Thyroid gland (tissue), 4 donors: Measurements from ENCODE around the gene LUZP2. TPM values are rescaled to one million over a fixed set of nuclear protein-coding genes. Genes with fewer than 3 reads are reported as not detected.

Experiments
- DNase-seq, 2 donors: peaks; one replicate each; pipeline ENCODE4 v3.0.0-alpha.2; 2019
- H3K27ac ChIP-seq, 3 donors: fragments of 200-600 bp; sonication (generic); 1 replicate in 2 of 3; 2 replicates in 1 of 3; pipeline ENCODE4 v1.5.1; 2016 to 2019; ENCODE audit warnings: mild to moderate bottlenecking in 1 of 3, moderate library complexity in 1 of 3
- H3K27me3 ChIP-seq: fragments of 200-600 bp; sonication (generic); one replicate; pipeline ENCODE4 v1.5.1; 2019
- H3K36me3 ChIP-seq, 2 donors: fragments of 200-600 bp; sonication (generic); one replicate each; pipeline ENCODE4 v1.5.1; 2016 to 2019
- H3K4me1 ChIP-seq, 2 donors: fragments of 200-600 bp; sonication (generic); one replicate each; pipeline ENCODE4 v1.5.1; 2017 to 2019
- H3K4me3 ChIP-seq, 3 donors: fragments of 200-600 bp; sonication (generic); replicated peaks in 1 of 3; 1 replicate in 2 of 3; 2 replicates in 1 of 3; pipeline ENCODE4 v1.5.1; 2016; ENCODE audit warnings: mild to moderate bottlenecking in 1 of 3
- H3K9me3 ChIP-seq: fragments of 200-600 bp; sonication (generic); one replicate; pipeline ENCODE4 v1.5.1; 2017
- POLR2A ChIP-seq, 2 donors: fragments of 450-650 bp; IDR thresholded peaks; one replicate each; pipeline ENCODE4 v1.6.1; 2017; ENCODE audit warnings: antibody characterized with exemption in 2 of 2, mild to moderate bottlenecking in 2 of 2, moderate library complexity in 1 of 2
- WGBS, 2 donors: methylation state at CpG; one replicate each; pipeline ENCODE4 v1.1.5; 2017; 5-methylcytosine and 5-hydroxymethylcytosine counted together
- intact Hi-C: fragments of 100-400 bp; cut with DNase I; formaldehyde crosslinking; loops from one replicate; pipeline ENCODE4 v1.15.1; 2023
- total RNA-seq, 4 donors: library from RNA; depleted of rRNA; stranded (reverse); fragments of >200 nt; gene quantifications; one replicate each; pipeline ENCODE4 v1.2.3, GENCODE V29; 2016
- TF ChIP-seq, protein P1 (sequence below), 6 experiments: fragments of 200-600 bp in 3 of 6; fragments of 450-650 bp in 3 of 6; sonication (generic) in 3 of 6; IDR thresholded peaks; one replicate each; pipeline ENCODE4 v1.5.1; 2016 to 2019; ENCODE audit warnings: antibody characterized with exemption in 6 of 6, mild to moderate bottlenecking in 2 of 6, inconsistent platforms in 1 of 6, moderate library complexity in 1 of 6

Gene LUZP2
- total RNA-seq, 4 donors from 2014 or later = not detected

DNA sequence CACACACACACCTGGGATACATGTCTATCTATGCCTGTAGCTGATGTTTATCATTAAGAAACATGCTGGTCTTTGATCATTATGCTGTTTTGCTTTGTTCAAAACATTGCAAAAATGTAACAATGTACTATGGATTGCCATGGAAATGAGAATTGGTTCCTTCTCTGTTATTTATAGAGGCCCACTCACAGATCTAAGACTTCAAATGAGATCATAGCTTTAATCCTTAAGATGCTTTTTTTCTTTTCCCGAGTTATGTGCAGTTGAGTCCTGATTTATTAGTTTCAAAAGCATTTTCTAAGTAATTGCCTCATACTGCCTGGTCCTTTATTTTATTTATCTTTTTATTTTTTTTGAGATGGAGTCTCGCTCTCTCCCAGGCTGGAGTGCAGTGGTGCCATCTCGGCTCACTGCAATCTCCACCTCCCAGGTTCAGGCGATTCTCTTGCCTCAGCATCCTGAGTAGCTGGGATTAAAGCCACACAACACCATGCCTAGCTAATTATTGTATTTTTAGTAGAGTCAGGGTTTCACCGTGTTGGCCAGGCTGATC is 131.4 kb downstream of the LUZP2 start:
- no peak overlapping the region for H3K4me3 ChIP-seq
- H3K9me3 ChIP-seq = no peaks in the 10 kb centered on the region
- H3K27me3 ChIP-seq = no peaks in the 10 kb centered on the region
- H3K27ac ChIP-seq = no peak overlapping the region
- H3K4me1 ChIP-seq = no peaks in the 10 kb centered on the region
- TF ChIP-seq, protein P1, sequence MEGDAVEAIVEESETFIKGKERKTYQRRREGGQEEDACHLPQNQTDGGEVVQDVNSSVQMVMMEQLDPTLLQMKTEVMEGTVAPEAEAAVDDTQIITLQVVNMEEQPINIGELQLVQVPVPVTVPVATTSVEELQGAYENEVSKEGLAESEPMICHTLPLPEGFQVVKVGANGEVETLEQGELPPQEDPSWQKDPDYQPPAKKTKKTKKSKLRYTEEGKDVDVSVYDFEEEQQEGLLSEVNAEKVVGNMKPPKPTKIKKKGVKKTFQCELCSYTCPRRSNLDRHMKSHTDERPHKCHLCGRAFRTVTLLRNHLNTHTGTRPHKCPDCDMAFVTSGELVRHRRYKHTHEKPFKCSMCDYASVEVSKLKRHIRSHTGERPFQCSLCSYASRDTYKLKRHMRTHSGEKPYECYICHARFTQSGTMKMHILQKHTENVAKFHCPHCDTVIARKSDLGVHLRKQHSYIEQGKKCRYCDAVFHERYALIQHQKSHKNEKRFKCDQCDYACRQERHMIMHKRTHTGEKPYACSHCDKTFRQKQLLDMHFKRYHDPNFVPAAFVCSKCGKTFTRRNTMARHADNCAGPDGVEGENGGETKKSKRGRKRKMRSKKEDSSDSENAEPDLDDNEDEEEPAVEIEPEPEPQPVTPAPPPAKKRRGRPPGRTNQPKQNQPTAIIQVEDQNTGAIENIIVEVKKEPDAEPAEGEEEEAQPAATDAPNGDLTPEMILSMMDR (IDR thresholded peaks at IDR 0.05) = no peak
- TF ChIP-seq POLR2A (IDR thresholded peaks at IDR 0.05) = no peak
- WGBS, 2 donors = 85 to 87% methylated on average over 5 of the region's 5 CpGs
- H3K36me3 ChIP-seq = no peaks in the 10 kb centered on the region
- DNase-seq = no peak
- intact Hi-C loops = no loop called here

GRCh38 chr11:24634606-24635160 is 137.8 kb downstream of the LUZP2 start:
- DNase-seq = no peak
- H3K9me3 ChIP-seq = no peaks in the 10 kb centered on the region
- intact Hi-C loops = no loop called here
- WGBS, 2 donors = 88 to 90% methylated on average over 4 of the region's 4 CpGs
- no peaks in the 10 kb centered on the region for H3K27me3 ChIP-seq
- H3K4me1 ChIP-seq = no peaks in the 10 kb centered on the region
- no peak for TF ChIP-seq POLR2A (IDR thresholded peaks at IDR 0.05)
- TF ChIP-seq, protein P1 (IDR thresholded peaks at IDR 0.05) = no peak
- no peaks in the 10 kb centered on the region for H3K36me3 ChIP-seq
- no peak overlapping the region for H3K27ac ChIP-seq
- no peak overlapping the region for H3K4me3 ChIP-seq

DNA sequence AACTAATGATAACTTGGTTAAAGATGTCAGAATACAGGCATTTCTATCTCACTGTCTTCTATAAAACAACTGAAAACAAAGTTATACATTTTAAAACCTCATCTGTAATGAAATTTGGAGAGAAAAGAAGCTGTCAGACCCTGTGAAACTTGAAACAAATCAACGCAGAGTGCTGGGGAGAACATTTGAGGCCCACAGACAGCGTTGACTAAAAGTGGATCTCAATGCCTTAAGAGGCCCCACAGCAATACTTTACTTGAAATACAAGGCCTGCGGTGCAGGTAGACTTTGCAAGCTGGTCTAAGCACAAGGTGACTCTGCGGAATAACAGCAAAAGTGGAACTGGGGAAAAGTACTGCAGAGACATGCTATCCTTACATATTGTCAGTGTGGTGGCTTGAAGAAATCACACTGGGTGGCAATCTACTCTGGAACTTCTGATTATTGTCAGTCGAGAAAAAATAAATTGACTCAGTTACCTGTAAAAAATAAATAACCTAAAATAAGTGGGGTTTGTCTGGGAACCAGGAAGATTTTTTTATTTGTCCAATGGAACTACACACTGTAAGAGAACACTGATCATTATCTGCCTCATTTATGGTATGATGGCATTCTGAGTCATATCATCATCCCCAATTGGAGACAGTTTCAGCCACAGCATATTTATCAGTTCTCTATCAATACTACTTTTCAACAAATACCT is 138.9 kb downstream of the LUZP2 start:
- no peak for DNase-seq
- Histone ChIP-seq H3K9me3 (no peaks in the 10 kb centered on the region), H3K4me3 (no peak overlapping the region), H3K27me3 (no peaks in the 10 kb centered on the region), H3K36me3 (no peaks in the 10 kb centered on the region), H3K27ac (no peak overlapping the region), H3K4me1 (no peaks in the 10 kb centered on the region)
- intact Hi-C loops = no loop called here
- TF ChIP-seq, protein P1 (IDR thresholded peaks at IDR 0.05) = no peak
- TF ChIP-seq POLR2A (IDR thresholded peaks at IDR 0.05) = no peak
- WGBS, 2 donors = 49 to 61% methylated on average over 5 of the region's 5 CpGs

DNA sequence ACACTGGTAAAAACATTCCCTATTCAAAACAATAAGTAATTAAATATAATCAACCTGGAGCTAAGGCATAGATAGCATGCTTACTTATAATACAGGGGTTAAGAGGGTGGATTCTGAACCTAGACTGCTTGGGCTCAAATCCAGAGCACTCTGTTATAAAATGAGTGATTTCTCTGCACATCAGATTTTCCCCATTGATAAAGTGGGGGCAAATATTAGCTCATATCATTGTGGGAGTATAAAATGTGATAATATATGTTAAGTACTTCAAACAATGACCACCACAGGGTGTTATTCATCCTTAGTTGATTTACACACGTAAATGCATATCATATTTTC is 139.4 kb downstream of the LUZP2 start:
- DNase-seq = no peak
- Histone ChIP-seq H3K27me3 (no peaks in the 10 kb centered on the region), H3K27ac (no peak overlapping the region), H3K36me3 (no peaks in the 10 kb centered on the region), H3K9me3 (no peaks in the 10 kb centered on the region), H3K4me1 (no peaks in the 10 kb centered on the region), H3K4me3 (no peak overlapping the region)
- TF ChIP-seq, protein P1 (IDR thresholded peaks at IDR 0.05) = no peak
- no peak for TF ChIP-seq POLR2A (IDR thresholded peaks at IDR 0.05)
- intact Hi-C loops = no loop called here
- 90 to 91% methylated on average over 1 of the region's 1 CpG for WGBS, 2 donors

DNA sequence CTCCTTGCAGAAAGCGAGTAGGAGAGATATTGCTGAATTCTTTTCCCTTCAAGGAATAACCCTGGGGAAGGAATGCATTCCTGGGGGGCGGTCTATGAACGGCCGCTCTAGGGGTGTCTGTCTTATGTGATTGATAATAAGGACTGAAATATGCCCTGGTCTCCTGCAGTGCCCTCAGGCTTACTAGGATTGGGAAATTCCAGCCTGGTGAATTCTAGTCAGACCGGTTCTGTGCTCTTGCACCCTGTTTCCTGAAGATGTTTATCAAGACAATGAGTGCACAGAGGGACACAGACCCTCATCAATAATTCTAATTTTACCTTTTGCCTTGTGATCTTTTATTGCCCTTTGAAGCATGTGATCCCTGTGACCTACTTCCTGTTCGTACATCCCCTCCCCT is 140.7 kb downstream of the LUZP2 start:
- H3K4me3 ChIP-seq = no peak overlapping the region
- intact Hi-C loops = no loop called here
- 84% methylated on average over 6 of the region's 6 CpGs for WGBS, 2 donors
- TF ChIP-seq POLR2A (IDR thresholded peaks at IDR 0.05) = no peak
- TF ChIP-seq, protein P1 (IDR thresholded peaks at IDR 0.05) = no peak
- no peaks in the 10 kb centered on the region for H3K27me3 ChIP-seq
- H3K27ac ChIP-seq = no peak overlapping the region
- no peaks in the 10 kb centered on the region for H3K9me3 ChIP-seq
- DNase-seq = no peak
- no peaks in the 10 kb centered on the region for H3K36me3 ChIP-seq
- no peaks in the 10 kb centered on the region for H3K4me1 ChIP-seq
